ENCODE results near the gene SFXN4. TPM values are rescaled to one million over a fixed set of nuclear protein-coding genes. Genes with fewer than 3 reads are reported as not detected.

Gene SFXN4
- total RNA-seq (2021; ENCODE audit: unreplicated experiment) (67.0 TPM), Bru-seq, nascent RNA (percentile 79 among the genes with signal in this experiment), BruChase-seq, experiment 1, labeled RNA remaining after a 2-hour chase (percentile 80 among the genes with signal in this experiment), BruChase-seq, experiment 2, labeled RNA remaining after a 6-hour chase (percentile 82 among the genes with signal in this experiment)
- 56.5 TPM for polyA plus RNA-seq (2012; ENCODE audit: insufficient read length)
- long read RNA-seq, transcript SFXN4-201 (14 exons, 1,363 nt), result major isoform, 52 of 108 reads
- long read RNA-seq, partial matches to known transcripts, result 7 of 108 reads
- long read RNA-seq, other reads (novel, unspliced or antisense), result 49 of 108 reads

- DNase-seq (ENCODE audit: low read depth, low spot score), result no peak
- H3K36me3 ChIP-seq (ENCODE audit: control insufficient read depth, insufficient read depth, low read length), result peaks cover 29% of the 10 kb centered on the region
- in situ Hi-C loops (cut with HindIII; ENCODE audit: low pct_unique_long_range_greater_than_20kb, low sequenced_read_pairs), result no loop called here
- H3K27ac ChIP-seq (ENCODE audit: low read length), result peak within 1 kb of the TSS; percentile 93
- no peaks in the 10 kb centered on the region for H3K27me3 ChIP-seq (ENCODE audit: control insufficient read depth, insufficient read depth, low read length)
- BruUV-seq (replicated peaks), result no TSS peak
- TF ChIP-seq SIN3A (IDR thresholded peaks at IDR 0.05; ENCODE audit: borderline replicate concordance, insufficient read depth, low read depth, low read length) (peak; percentile 84; the same call in 1 of the 2 replicates), POLR2AphosphoS5 (IDR thresholded peaks at IDR 0.05; ENCODE audit: low read depth, low read length) (peak; percentile 84), CTCF (IDR thresholded peaks at IDR 0.05) (no peak), TCF7L2 (IDR thresholded peaks at IDR 0.05; ENCODE audit: low read depth, low read length) (no peak)
- TF ChIP-seq, protein P1, sequence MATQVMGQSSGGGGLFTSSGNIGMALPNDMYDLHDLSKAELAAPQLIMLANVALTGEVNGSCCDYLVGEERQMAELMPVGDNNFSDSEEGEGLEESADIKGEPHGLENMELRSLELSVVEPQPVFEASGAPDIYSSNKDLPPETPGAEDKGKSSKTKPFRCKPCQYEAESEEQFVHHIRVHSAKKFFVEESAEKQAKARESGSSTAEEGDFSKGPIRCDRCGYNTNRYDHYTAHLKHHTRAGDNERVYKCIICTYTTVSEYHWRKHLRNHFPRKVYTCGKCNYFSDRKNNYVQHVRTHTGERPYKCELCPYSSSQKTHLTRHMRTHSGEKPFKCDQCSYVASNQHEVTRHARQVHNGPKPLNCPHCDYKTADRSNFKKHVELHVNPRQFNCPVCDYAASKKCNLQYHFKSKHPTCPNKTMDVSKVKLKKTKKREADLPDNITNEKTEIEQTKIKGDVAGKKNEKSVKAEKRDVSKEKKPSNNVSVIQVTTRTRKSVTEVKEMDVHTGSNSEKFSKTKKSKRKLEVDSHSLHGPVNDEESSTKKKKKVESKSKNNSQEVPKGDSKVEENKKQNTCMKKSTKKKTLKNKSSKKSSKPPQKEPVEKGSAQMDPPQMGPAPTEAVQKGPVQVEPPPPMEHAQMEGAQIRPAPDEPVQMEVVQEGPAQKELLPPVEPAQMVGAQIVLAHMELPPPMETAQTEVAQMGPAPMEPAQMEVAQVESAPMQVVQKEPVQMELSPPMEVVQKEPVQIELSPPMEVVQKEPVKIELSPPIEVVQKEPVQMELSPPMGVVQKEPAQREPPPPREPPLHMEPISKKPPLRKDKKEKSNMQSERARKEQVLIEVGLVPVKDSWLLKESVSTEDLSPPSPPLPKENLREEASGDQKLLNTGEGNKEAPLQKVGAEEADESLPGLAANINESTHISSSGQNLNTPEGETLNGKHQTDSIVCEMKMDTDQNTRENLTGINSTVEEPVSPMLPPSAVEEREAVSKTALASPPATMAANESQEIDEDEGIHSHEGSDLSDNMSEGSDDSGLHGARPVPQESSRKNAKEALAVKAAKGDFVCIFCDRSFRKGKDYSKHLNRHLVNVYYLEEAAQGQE (IDR thresholded peaks at IDR 0.05; ENCODE audit: insufficient read depth in 1 of 2, low read depth in 2 of 2, low read length in 1 of 2), result no peak
- CTCF ChIA-PET, result no interaction called here
- peak within 1 kb of the TSS; percentile 63 to 87 for H3K4me3 ChIP-seq (ENCODE audit: low read depth in 2 of 2, low read length in 2 of 2)
- intact Hi-C loops (cut with micrococcal nuclease; ENCODE audit: unreplicated experiment), result no loop called here
- ATAC-seq, result peak; percentile 95
- no peaks in the 10 kb centered on the region for H3K9me3 ChIP-seq (ENCODE audit: control insufficient read depth, insufficient read depth, low read depth, low read length)
- POLR2A ChIA-PET, result interaction anchor here (0.6 kb wide), 1 partner anchor 22 kb away, joined by 5 read pairs; no protein-coding TSS in a partner anchor
- H3K4me1 ChIP-seq (ENCODE audit: control insufficient read depth, insufficient read depth, low read length), result peaks cover 23% of the 10 kb centered on the region
Observed at GRCh38 chr10:119165171-119166117, at the start of gene SFXN4. SFXN4 (minus strand) TSS chr10:119165714; CDS start chr10:119165647, 67 bp downstream.

DNA sequence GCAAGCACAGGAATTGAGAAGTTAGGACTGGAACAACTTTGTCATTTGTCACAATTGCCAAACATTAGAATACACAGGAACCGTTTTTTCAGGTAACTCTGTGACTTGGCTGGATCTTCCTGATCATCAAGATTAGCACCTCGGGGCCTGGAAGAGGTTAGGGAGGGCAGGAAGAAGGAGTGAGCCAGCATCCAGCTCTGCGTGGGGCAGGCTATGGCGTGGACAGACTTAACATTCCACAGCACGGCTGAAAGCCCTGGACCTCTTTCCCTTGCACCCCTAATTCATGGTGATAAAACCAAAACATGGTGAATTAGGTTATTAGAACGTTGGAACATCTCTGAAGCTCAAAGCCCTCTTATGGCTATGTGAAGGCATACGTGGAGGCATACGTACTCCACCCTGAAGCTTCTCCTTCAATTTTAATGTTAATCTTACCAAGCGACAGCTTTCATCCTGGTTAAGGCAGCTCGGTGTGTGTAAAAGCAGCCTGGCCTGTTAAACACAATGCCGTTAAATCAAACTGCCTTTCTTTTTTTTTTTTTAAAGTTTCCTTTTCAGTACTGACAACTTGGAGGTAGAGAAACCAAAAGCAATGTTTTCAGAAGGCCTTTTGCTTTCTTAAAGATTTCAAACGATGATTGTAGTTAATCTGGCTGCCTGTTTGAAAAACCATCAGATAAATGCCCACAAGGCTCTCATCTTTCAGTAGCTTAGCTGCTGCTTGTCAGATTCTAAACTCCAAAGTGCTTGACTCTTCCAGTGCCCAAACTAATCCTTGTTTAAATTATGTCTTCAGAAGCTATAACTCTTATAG, 46.3 kb upstream of the SFXN4 start:
- peak; percentile 7; the same call in 1 of the 2 replicates for TF ChIP-seq TCF7L2 (IDR thresholded peaks at IDR 0.05; ENCODE audit: low read depth, low read length)
- TF ChIP-seq, protein P1 (IDR thresholded peaks at IDR 0.05; ENCODE audit: insufficient read depth in 1 of 2, low read depth in 2 of 2, low read length in 1 of 2), result no peak
- in situ Hi-C loops (cut with HindIII; ENCODE audit: low pct_unique_long_range_greater_than_20kb, low sequenced_read_pairs) (no loop called here), intact Hi-C loops (cut with micrococcal nuclease; ENCODE audit: unreplicated experiment) (no loop called here)
- ChIA-PET CTCF (interaction anchor here (0.7 kb wide), 1 partner anchor 206 kb away, joined by 3 read pairs; no protein-coding TSS in a partner anchor), POLR2A (no interaction called here)
- H3K4me1 ChIP-seq (ENCODE audit: control insufficient read depth, insufficient read depth, low read length), result peaks cover 41% of the 10 kb centered on the region
- peak overlapping the region; percentile 79 for H3K27ac ChIP-seq (ENCODE audit: low read length)
- ATAC-seq (no peak), DNase-seq (ENCODE audit: low read depth, low spot score) (no peak)
- no peaks in the 10 kb centered on the region for H3K27me3 ChIP-seq (ENCODE audit: control insufficient read depth, insufficient read depth, low read length)
- peak overlapping the region; percentile 1 to 27; a peak in 3 of 4 replicates for H3K4me3 ChIP-seq (ENCODE audit: low read depth in 2 of 2, low read length in 2 of 2)
- no TSS peak for BruUV-seq (replicated peaks)
- no peaks in the 10 kb centered on the region for H3K36me3 ChIP-seq (ENCODE audit: control insufficient read depth, insufficient read depth, low read length)
- H3K9me3 ChIP-seq (ENCODE audit: control insufficient read depth, insufficient read depth, low read depth, low read length), result no peaks in the 10 kb centered on the region

All from Panc1 (cell line).